ACC112 (cell line): Measurements from ENCODE around the gene VPS16.
"Not testable (repeated sequence)": the region's sequence is repeated elsewhere in the genome, so short reads cannot be mapped to it uniquely, and the experiment has no call there.

Experiments
- H2AFZ ChIP-seq: fragments of 200-600 bp; sonication (generic); one replicate; pipeline ENCODE4 v1.6.0; 2017; ENCODE audit warnings: antibody characterized with exemption, low read length; ENCODE audit not compliant: unreplicated experiment
- H3K27ac ChIP-seq: fragments of 200-600 bp; sonication (generic); 2 replicates; pipeline ENCODE4 v1.5.1; 2014; ENCODE audit warnings: low read depth, mild to moderate bottlenecking, antibody characterized with exemption, low read length, moderate library complexity
- H3K27me3 ChIP-seq: fragments of 200-600 bp; sonication (generic); 2 replicates; pipeline ENCODE4 v1.6.1; 2014; ENCODE audit warnings: mild to moderate bottlenecking, antibody characterized with exemption, low read length, moderate library complexity, mixed read lengths; ENCODE audit not compliant: insufficient read depth
- H3K36me3 ChIP-seq: fragments of 200-600 bp; sonication (generic); 2 replicates; pipeline ENCODE4 v1.6.1; 2016; ENCODE audit warnings: mild to moderate bottlenecking, antibody characterized with exemption, low read length, moderate library complexity, mixed read lengths; ENCODE audit not compliant: insufficient read depth
- H3K4me1 ChIP-seq: fragments of 200-600 bp; sonication (generic); one replicate; pipeline ENCODE4 v1.6.1; 2016; ENCODE audit warnings: low read length, mixed read lengths; ENCODE audit not compliant: insufficient read depth, unreplicated experiment, control insufficient read depth
- H3K4me3 ChIP-seq: fragments of 200-600 bp; sonication (generic); 2 replicates; pipeline ENCODE4 v1.5.1; 2014; ENCODE audit warnings: mild to moderate bottlenecking, low read depth, low read length
- H3K79me2 ChIP-seq: fragments of 200-600 bp; sonication (generic); one replicate; pipeline ENCODE4 v1.6.0; 2016; ENCODE audit warnings: low read length; ENCODE audit not compliant: control insufficient read depth, unreplicated experiment, insufficient read depth

The VPS16 gene

DNA sequence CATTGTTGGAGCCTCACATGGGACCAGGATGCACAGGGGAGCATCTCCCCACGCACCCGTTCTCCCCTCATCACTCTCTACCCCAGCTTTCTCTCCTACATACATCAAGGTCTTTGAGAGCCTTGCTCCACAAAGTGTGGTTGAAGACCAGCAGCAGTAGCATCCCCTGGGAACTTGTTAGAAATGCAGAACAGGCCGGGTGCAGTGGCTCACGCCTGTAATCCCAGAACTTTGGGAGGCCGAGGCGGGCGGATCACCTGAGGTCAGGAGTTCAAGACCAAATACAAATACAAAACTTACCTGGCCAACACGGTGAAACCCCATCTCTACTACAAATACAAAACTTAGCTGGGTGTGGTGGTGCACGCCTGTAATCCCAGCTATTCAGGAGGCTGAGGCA, 32.6 kb upstream of the VPS16 start:
- not testable (repeated sequence) for H2AFZ ChIP-seq, H3K79me2 ChIP-seq, H3K4me3 ChIP-seq, H3K27ac ChIP-seq, H3K4me1 ChIP-seq, H3K36me3 ChIP-seq
- H3K27me3 ChIP-seq = peaks cover 42% of the 10 kb centered on the region

DNA sequence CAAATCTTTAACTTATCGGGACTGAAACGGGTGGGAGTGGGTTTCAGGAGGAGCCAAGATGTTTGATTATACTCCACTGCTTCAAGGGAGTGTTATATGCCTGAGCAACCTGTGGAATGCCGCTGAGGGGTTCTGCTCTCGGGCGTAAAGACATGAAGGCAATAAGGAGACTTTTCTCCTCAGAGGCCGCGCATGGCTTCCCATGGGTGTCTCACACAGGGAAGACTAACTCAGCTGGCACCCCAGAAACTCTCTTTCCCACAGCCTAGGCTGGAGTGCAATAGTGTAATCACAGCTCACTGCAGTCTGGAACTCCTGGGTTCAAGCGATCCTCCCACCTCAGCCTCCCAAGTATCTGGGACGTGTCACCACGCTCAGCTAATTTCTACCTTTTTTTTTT, 30.9 kb upstream of the VPS16 start:
- Histone ChIP-seq H3K36me3 (no peaks in the 10 kb centered on the region), H3K4me1 (peaks cover 13% of the 10 kb centered on the region), H3K27ac (no peak overlapping the region), H3K4me3 (no peak overlapping the region), H3K79me2 (no peaks in the 10 kb centered on the region), H3K27me3 (peaks cover 29% of the 10 kb centered on the region), H2AFZ (no peak overlapping the region)

DNA sequence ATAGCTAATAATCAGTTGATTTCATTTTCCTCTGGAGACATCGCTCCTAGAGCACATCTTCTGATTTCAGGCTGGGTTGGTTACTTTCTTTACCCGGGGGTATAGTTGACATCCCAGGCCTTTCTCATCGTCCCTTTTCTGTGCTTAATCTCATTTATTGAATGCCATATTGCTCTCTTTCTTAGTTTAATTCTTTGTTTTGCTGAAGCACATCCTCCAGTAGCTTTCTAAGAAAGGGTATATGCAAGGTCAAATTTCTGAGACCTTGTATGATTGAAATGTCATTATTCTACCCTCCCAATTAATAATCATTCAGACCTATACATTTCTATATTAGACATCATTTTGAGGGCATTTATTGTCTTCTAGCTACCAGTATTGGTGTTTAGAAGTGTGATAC, 28.4 kb upstream of the VPS16 start:
- Histone ChIP-seq H3K27me3 (peaks cover 8% of the 10 kb centered on the region), H3K27ac (no peak overlapping the region), H3K4me1 (peaks cover 28% of the 10 kb centered on the region), H3K4me3 (no peak overlapping the region), H3K79me2 (no peaks in the 10 kb centered on the region), H3K36me3 (no peaks in the 10 kb centered on the region), H2AFZ (no peak overlapping the region)

DNA sequence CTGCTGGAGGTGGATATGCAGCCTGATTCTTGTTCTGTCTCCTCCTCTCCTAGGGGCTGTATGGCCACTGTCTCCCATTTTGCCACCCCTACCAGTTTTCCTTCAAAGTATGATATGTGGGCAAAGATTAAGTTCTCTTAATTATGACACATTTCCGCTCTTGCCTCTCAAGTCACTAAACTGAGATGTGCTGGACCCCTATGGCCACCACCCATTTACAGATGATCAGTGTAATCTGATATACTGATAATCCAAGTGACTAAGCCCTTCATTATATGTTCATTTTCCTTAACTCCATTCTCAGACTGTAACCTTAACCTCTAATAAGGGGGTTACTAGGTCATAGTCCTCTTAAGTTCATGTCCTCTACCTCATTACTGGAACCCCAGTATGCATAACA, 26.5 kb upstream of the VPS16 start:
- Histone ChIP-seq H3K27ac (peak overlapping the region; percentile 53; the same call in 1 of the 2 replicates), H3K36me3 (no peaks in the 10 kb centered on the region), H3K79me2 (no peaks in the 10 kb centered on the region), H3K27me3 (no peaks in the 10 kb centered on the region), H3K4me3 (peak overlapping the region; percentile 41; the same call in 1 of the 2 replicates), H3K4me1 (peaks cover 28% of the 10 kb centered on the region), H2AFZ (no peak overlapping the region)

DNA sequence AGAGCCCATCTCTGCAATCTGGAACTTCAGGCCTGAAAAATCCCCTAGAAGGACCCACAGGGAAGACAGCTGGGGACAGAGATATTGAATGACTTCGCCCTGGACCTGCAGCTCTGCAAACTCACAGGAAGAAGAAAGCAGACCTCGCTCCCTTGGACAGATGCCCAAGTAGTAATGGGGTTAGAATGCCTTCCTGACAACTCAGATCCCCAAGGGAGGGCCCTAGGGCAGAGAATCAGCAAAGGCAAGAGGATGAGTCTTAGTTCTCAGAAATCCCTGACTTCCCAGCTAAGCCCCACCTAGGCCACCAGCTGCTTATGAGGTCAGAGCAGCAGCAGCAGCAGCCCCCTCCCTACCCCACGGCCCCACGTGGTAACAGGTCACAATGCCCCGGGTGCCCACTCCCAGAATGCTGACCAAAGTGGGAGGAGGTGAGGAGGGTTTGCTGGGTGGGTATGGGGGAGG, 25.9 kb upstream of the VPS16 start, which contains the start of gene C20orf141:
Gene C20orf141, plus strand, starts transcription at position 401 of the 465 bp plus-strand sequence. CDS start 198 bp downstream, outside the sequence.
- Histone ChIP-seq H3K4me3 (peak within 1 kb of the TSS; percentile 41; the same call in 1 of the 2 replicates), H2AFZ (no peak within 1 kb of the TSS)

DNA sequence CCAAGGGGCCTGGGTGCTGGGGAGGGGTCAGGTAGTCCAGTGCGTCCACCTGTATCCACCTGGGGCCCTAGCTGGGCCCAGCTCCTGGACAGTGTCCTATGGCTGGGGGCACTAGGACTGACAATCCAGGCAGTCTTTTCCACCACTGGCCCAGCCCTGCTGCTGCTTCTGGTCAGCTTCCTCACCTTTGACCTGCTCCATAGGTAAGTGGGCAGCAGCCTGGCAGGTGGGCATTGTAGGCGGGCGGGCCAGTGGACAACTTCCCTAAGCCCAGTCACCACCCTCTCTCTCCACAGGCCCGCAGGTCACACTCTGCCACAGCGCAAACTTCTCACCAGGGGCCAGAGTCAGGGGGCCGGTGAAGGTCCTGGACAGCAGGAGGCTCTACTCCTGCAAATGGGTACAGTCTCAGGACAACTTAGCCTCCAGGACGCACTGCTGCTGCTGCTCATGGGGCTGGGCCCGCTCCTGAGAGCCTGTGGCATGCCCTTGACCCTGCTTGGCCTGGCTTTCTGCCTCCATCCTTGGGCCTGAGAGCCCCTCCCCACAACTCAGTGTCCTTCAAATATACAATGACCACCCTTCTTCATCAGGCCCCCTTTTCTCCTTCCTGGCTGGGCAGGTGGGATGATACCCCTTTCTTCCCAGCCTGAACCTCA, 25.2 kb upstream of the VPS16 start:
- no peak overlapping the region for H2AFZ ChIP-seq
- H3K4me1 ChIP-seq = peaks cover 36% of the 10 kb centered on the region
- H3K27ac ChIP-seq = peak overlapping the region; percentile 8; the same call in 1 of the 2 replicates

More for the DNA sequence above, 25.9 kb upstream of the VPS16 start, which contains the start of gene C20orf141:
- no peaks in the 10 kb centered on the region for H3K27me3 ChIP-seq
- H3K79me2 ChIP-seq = no peaks in the 10 kb centered on the region
- no peaks in the 10 kb centered on the region for H3K36me3 ChIP-seq
- peak within 1 kb of the TSS; percentile 53; the same call in 1 of the 2 replicates for H3K27ac ChIP-seq
- H3K4me1 ChIP-seq = peaks cover 29% of the 10 kb centered on the region

DNA sequence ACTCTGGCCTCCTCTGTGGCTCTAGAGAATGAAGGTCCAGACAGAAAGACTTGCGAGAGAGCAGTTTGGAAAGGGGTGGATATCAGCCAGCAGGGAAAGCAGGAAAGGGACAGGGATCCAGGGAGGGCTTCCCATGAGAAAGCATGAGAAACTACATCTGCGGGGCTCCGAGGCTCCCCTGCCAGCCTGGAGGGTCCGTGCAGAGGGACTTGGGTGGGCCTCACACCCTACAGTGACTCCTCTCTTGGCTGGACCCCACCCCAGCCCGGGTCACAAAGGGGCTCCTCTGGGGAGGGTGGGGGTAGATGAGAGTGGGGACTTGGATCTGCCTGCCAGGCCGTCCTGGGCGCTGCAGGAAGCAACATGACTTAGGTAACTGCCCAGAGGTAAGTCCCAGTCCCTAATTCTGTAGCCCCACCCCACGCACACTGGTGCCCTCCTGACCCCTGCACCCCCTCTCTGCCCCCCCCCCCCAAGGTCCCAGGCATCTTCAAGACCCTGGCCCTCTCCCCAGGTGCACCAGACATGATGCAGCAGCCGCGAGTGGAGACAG, 24.4 kb upstream of the VPS16 start, which contains the start of gene TMEM239:
Gene TMEM239, plus strand, starts transcription at position 335 of the 553 bp plus-strand sequence. Its CDS starts 191 bp downstream, at position 526.
- no peaks in the 10 kb centered on the region for H3K79me2 ChIP-seq
- H3K36me3 ChIP-seq = no peaks in the 10 kb centered on the region
- peak within 1 kb of the TSS; percentile 8; the same call in 1 of the 2 replicates for H3K27ac ChIP-seq
- H3K4me3 ChIP-seq = no peak within 1 kb of the TSS
- H3K27me3 ChIP-seq = no peaks in the 10 kb centered on the region
- peaks cover 41% of the 10 kb centered on the region for H3K4me1 ChIP-seq
- no peak within 1 kb of the TSS for H2AFZ ChIP-seq

More for the DNA sequence above, 25.2 kb upstream of the VPS16 start:
- no peaks in the 10 kb centered on the region for H3K79me2 ChIP-seq
- no peak overlapping the region for H3K4me3 ChIP-seq
- no peaks in the 10 kb centered on the region for H3K36me3 ChIP-seq
- H3K27me3 ChIP-seq = no peaks in the 10 kb centered on the region

DNA sequence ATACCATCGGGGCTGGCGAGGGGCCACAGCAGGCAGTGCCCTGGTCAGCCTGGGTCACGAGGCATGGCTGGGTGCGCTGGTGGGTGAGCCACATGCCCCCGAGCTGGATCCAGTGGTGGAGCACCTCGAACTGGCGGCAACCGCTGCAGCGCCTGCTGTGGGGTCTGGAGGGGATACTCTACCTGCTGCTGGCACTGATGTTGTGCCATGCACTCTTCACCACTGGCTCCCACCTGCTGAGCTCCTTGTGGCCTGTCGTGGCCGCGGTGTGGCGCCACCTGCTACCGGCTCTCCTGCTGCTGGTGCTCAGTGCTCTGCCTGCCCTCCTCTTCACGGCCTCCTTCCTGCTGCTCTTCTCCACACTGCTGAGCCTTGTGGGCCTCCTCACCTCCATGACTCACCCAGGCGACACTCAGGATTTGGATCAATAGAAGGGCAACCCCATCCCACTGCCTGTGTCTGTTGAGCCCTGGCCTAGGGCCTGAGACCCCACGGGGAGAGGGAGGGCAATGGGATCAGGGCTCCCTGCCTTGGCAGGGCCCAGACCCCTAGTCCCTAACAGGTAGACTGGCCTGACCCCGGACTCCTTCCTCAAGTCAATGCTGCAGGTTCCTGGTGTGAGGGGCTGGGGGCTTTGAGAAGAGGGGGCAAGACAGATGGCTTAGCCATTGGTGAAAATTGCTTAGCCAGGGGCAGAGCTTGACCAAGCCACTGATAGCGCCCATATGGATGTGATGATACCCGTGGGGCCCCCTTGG, 23.8 kb upstream of the VPS16 start:
- H3K79me2 ChIP-seq = no peaks in the 10 kb centered on the region
- H3K27ac ChIP-seq = no peak overlapping the region
- H2AFZ ChIP-seq = no peak overlapping the region
- H3K4me3 ChIP-seq = no peak overlapping the region
- H3K36me3 ChIP-seq = no peaks in the 10 kb centered on the region
- no peaks in the 10 kb centered on the region for H3K27me3 ChIP-seq
- peaks cover 41% of the 10 kb centered on the region for H3K4me1 ChIP-seq

DNA sequence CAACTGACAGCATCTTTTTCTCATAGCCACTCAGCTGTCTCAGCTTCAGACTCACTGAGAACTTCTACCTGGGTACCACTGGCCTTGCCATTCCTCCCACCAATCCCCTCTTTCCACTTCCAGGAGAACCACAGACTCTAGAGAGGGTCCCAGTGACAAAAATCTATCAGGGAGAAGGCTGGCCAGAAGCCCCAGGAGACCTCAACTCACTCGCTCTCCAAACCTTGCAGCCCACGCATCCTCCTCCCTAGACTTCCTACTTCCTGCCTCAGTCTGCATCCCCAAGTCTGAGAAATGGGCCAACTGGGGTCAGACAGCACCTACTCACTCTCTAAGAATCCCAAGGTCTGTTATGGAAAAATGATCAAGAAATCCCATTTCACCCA, 23.2 kb upstream of the VPS16 start:
- Histone ChIP-seq H3K27ac (no peak overlapping the region), H2AFZ (no peak overlapping the region), H3K79me2 (no peaks in the 10 kb centered on the region), H3K4me3 (no peak overlapping the region), H3K4me1 (peaks cover 44% of the 10 kb centered on the region), H3K27me3 (no peaks in the 10 kb centered on the region), H3K36me3 (no peaks in the 10 kb centered on the region)

DNA sequence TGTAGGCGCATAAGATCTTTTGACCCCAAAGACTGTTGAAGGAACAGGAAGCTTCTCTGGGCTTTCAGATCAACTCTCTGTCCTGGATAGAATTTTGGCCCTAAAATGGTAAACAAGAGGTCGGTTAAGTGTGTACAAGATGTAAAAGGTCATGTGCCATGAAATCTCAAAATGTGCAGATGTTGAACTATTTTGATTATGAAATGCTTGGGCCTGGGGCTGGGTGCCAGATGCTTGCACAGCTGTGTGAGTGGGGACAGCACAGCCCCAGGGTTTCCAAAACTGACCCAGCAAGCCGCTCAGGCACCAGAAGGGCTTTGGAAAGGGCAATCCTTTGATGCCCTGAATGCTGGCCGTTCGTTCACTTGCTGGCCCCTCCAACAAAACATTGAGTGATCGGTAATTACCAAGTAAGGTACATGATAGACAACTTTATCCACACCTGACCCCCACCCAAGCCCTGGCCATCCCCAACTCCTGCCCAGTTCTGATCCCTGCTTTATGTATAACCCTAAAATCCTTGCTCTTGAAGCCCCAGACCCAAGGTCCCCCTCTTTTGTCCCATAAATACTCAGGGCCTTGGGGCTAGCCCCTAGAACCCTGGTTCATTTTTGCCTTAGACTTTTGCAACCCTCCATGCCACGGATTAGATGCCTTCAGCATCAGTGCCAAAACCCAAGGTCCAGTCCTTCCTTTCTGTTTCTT, 22.5 kb upstream of the VPS16 start:
- Histone ChIP-seq H3K4me3 (no peak overlapping the region), H3K36me3 (no peaks in the 10 kb centered on the region), H3K27me3 (no peaks in the 10 kb centered on the region), H2AFZ (no peak overlapping the region), H3K4me1 (peaks cover 44% of the 10 kb centered on the region), H3K79me2 (no peaks in the 10 kb centered on the region), H3K27ac (no peak overlapping the region)
